Measurements from ENCODE around the gene ANO10. TPM values are rescaled to one million over a fixed set of nuclear protein-coding genes. Genes with fewer than 3 reads are reported as not detected.
"Not testable (repeated sequence)": the region's sequence is repeated elsewhere in the genome, so short reads cannot be mapped to it uniquely, and the experiment has no call there.

ANO10 gene
- total RNA-seq, 1 experiment from 2014 or later: 22.8 TPM

- DNase-seq (ENCODE audit: low read depth): no peak
Observed at GRCh38 chr3:43481375-43481774, 140.4 kb downstream of the ANO10 start.

GRCh38 chr3:43478839-43479238 lies 143.0 kb downstream of the ANO10 start:
- not testable (repeated sequence) for DNase-seq (ENCODE audit: low read depth)

GRCh38 chr3:43478118-43478785 lies 143.6 kb downstream of the ANO10 start:
- no peak for DNase-seq (ENCODE audit: low read depth)

- no peak for DNase-seq (ENCODE audit: low read depth)
Observed at GRCh38 chr3:43477600-43477999, 144.2 kb downstream of the ANO10 start.

GRCh38 chr3:43473737-43474136 lies 148.1 kb downstream of the ANO10 start:
- DNase-seq (ENCODE audit: low read depth): no peak

GRCh38 chr3:43473244-43473643 lies 148.6 kb downstream of the ANO10 start:
- no peak for DNase-seq (ENCODE audit: low read depth)

GRCh38 chr3:43468133-43468532 lies 153.7 kb downstream of the ANO10 start:
- no peak for DNase-seq (ENCODE audit: low read depth)

- DNase-seq (ENCODE audit: low read depth): no peak
Observed at GRCh38 chr3:43465109-43465508, 156.7 kb downstream of the ANO10 start.

- not testable (repeated sequence) for DNase-seq (ENCODE audit: low read depth)
Observed at GRCh38 chr3:43462566-43462965, 159.2 kb downstream of the ANO10 start.

GRCh38 chr3:43461345-43461744 lies 160.5 kb downstream of the ANO10 start:
- DNase-seq (ENCODE audit: low read depth): no peak

GRCh38 chr3:43457038-43457437 lies 164.8 kb downstream of the ANO10 start:
- not testable (repeated sequence) for DNase-seq (ENCODE audit: low read depth)

GRCh38 chr3:43455233-43455632 lies 166.6 kb downstream of the ANO10 start:
- DNase-seq (ENCODE audit: low read depth): peak; percentile 88

GRCh38 chr3:43453981-43454380 lies 167.8 kb downstream of the ANO10 start:
- no peak for DNase-seq (ENCODE audit: low read depth)

- no peak for DNase-seq (ENCODE audit: low read depth)
Observed at GRCh38 chr3:43451670-43452254, 170.0 kb downstream of the ANO10 start.

GRCh38 chr3:43448098-43448497 lies 173.7 kb downstream of the ANO10 start:
- DNase-seq (ENCODE audit: low read depth): no peak

GRCh38 chr3:43445820-43446219 lies 176.0 kb downstream of the ANO10 start:
- DNase-seq (ENCODE audit: low read depth): no peak

GRCh38 chr3:43442872-43443395 lies 178.9 kb downstream of the ANO10 start:
- DNase-seq (ENCODE audit: low read depth): no peak

- DNase-seq (ENCODE audit: low read depth): no peak
Observed at GRCh38 chr3:43436507-43437140, 185.2 kb downstream of the ANO10 start.

GRCh38 chr3:43435706-43436105 lies 186.1 kb downstream of the ANO10 start:
- DNase-seq (ENCODE audit: low read depth): no peak

- no peak for DNase-seq (ENCODE audit: low read depth)
Observed at GRCh38 chr3:43434431-43434830, 187.4 kb downstream of the ANO10 start.

GRCh38 chr3:43432462-43432861 lies 189.3 kb downstream of the ANO10 start:
- no peak for DNase-seq (ENCODE audit: low read depth)

GRCh38 chr3:43426388-43426787 lies 195.4 kb downstream of the ANO10 start:
- no peak for DNase-seq (ENCODE audit: low read depth)

GRCh38 chr3:43425829-43426228 lies 196.0 kb downstream of the ANO10 start:
- no peak for DNase-seq (ENCODE audit: low read depth)
